Activated B cell treated with CpG ODN at 0.5 μM for 24 hours (primary cell): Measurements from ENCODE around the gene POU2AF3. TPM values are rescaled to one million over a fixed set of nuclear protein-coding genes. Genes with fewer than 3 reads are reported as not detected.

Source experiments
- ATAC-seq: fragments of 200-7000 bp; cut with Tn5 transposase; one replicate; pipeline ENCODE4 v1.10.0; 2021; ENCODE audit warnings: low read depth, mild to moderate bottlenecking, moderate library complexity
- CTCF ChIA-PET: fragments of 350-600 bp; sonication (Branson Sonifier 250); formaldehyde crosslinking; loops from one replicate; lab custom pipeline; 2021; ENCODE audit warnings: antibody characterized with exemption; lab: Charles Lee
- POLR2A ChIA-PET: fragments of 350-600 bp; sonication (Branson Sonifier 250); formaldehyde crosslinking; loops from one replicate; lab custom pipeline; 2021; ENCODE audit warnings: antibody characterized with exemption; lab: Charles Lee
- DNase-seq: peaks from one replicate; pipeline ENCODE4 v3.0.0; 2022
- H3K27ac Mint-ChIP-seq: one replicate; pipeline ENCODE4 v1.8.0; 2020; ENCODE audit warnings: mixed read lengths
- H3K27me3 Mint-ChIP-seq: one replicate; pipeline ENCODE4 v1.8.0; 2021; ENCODE audit warnings: mixed read lengths
- H3K36me3 Mint-ChIP-seq: one replicate; pipeline ENCODE4 v1.8.0; 2021; ENCODE audit warnings: low read depth, mixed read lengths
- H3K4me1 Mint-ChIP-seq: one replicate; pipeline ENCODE4 v1.8.0; 2021; ENCODE audit warnings: mixed read lengths
- H3K4me3 Mint-ChIP-seq: one replicate; pipeline ENCODE4 v1.8.0; 2020; ENCODE audit warnings: mild to moderate bottlenecking, mixed read lengths
- H3K9me3 Mint-ChIP-seq: one replicate; pipeline ENCODE4 v1.8.0; 2020; ENCODE audit warnings: mixed read lengths
- intact Hi-C: fragments of 100-400 bp; cut with micrococcal nuclease; formaldehyde crosslinking; loops from one replicate; pipeline ENCODE4 v1.15.1; 2024
- total RNA-seq: library from RNA; stranded (reverse); gene quantifications from 2 replicates; pipeline ENCODE4 v1.2.3, GENCODE V29; 2022
- TF ChIP-seq, protein P1 (sequence below): fragments of 200-600 bp; IDR thresholded peaks from one replicate; pipeline ENCODE4 v1.8.0; 2022; ENCODE audit warnings: antibody characterized with exemption, mild to moderate bottlenecking

The POU2AF3 gene
- total RNA-seq, 1 donor from 2014 or later = 0.82 TPM

- Mint-ChIP-seq H3K27ac (no peak overlapping the region), H3K4me3 (no peak overlapping the region), H3K36me3 (no peaks in the 10 kb centered on the region)
These were observed 25.9 kb upstream of the POU2AF3 start for GRCh38 chr11:111272420-111272819.

GRCh38 chr11:111282562-111283075 is 15.7 kb upstream of the POU2AF3 start:
- H3K27me3 Mint-ChIP-seq = no peaks in the 10 kb centered on the region
- H3K4me3 Mint-ChIP-seq = no peak overlapping the region
- no peaks in the 10 kb centered on the region for H3K36me3 Mint-ChIP-seq
- CTCF ChIA-PET = interaction anchor here (0.6 to 12.1 kb wide), 19 partner anchors 8 to 837 kb away, joined by 3 to 231 read pairs (median 4); partner anchors contain the start of genes POU2AF1 and PPP2R1B
- POLR2A ChIA-PET = interaction anchor here (0.7 to 2.1 kb wide), 5 partner anchors 30 to 146 kb away, joined by 3 to 13 read pairs (median 11); no protein-coding TSS in a partner anchor
- no peak overlapping the region for H3K27ac Mint-ChIP-seq
- TF ChIP-seq, protein P1, sequence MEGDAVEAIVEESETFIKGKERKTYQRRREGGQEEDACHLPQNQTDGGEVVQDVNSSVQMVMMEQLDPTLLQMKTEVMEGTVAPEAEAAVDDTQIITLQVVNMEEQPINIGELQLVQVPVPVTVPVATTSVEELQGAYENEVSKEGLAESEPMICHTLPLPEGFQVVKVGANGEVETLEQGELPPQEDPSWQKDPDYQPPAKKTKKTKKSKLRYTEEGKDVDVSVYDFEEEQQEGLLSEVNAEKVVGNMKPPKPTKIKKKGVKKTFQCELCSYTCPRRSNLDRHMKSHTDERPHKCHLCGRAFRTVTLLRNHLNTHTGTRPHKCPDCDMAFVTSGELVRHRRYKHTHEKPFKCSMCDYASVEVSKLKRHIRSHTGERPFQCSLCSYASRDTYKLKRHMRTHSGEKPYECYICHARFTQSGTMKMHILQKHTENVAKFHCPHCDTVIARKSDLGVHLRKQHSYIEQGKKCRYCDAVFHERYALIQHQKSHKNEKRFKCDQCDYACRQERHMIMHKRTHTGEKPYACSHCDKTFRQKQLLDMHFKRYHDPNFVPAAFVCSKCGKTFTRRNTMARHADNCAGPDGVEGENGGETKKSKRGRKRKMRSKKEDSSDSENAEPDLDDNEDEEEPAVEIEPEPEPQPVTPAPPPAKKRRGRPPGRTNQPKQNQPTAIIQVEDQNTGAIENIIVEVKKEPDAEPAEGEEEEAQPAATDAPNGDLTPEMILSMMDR = no peak
- intact Hi-C loops = loop anchor here (1.0 to 5.0 kb wide), 10 partner anchors 65 to 834 kb away; no protein-coding TSS in a partner anchor
- no peaks in the 10 kb centered on the region for H3K9me3 Mint-ChIP-seq
- DNase-seq (no peak), ATAC-seq (no peak)
- peaks cover 13% of the 10 kb centered on the region for H3K4me1 Mint-ChIP-seq

More at GRCh38 chr11:111272420-111272819, 25.9 kb upstream of the POU2AF3 start:
- DNase-seq = no peak
- CTCF ChIA-PET = interaction anchor here (0.9 to 1.3 kb wide), 2 partner anchors 14 to 151 kb away, joined by 3 read pairs; no protein-coding TSS in a partner anchor
- no peak for ATAC-seq
- Mint-ChIP-seq H3K9me3 (no peaks in the 10 kb centered on the region), H3K27me3 (no peaks in the 10 kb centered on the region), H3K4me1 (peaks cover 14% of the 10 kb centered on the region)
- POLR2A ChIA-PET = no interaction called here
- TF ChIP-seq, protein P1 = no peak
- intact Hi-C loops = no loop called here

DNA sequence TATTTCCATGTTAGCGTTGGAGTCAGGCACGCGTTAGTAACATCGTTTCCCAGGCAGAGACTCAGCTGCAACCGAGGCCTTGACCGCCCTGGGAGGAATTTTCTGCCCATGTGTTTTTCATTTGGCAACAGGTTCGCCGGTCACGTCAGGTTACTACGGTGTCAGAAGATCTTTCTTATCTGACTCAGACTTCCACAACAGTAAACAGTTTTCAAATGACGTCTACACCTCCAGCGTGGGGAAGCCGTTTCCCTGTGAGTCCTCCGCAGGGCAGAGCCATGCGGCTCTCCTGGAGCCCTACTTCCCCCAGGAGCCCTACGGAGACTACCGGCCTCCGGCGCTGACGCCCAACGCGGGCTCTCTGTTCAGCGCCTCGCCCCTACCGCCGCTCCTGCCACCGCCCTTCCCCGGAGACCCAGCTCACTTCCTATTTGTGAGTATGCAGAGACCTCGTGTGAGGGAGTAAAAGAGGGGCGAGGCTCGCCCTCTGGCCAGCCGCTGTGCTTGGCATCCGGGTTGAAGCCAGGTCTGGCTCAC is 14.3 kb upstream of the POU2AF3 start:
- no peak for DNase-seq
- no peaks in the 10 kb centered on the region for H3K36me3 Mint-ChIP-seq
- H3K27me3 Mint-ChIP-seq = no peaks in the 10 kb centered on the region
- CTCF ChIA-PET = interaction anchor here (0.6 to 12.1 kb wide), 13 partner anchors 9 to 849 kb away, joined by 3 to 231 read pairs (median 5); partner anchors contain the start of gene POU2AF1
- TF ChIP-seq, protein P1 = no peak
- POLR2A ChIA-PET = interaction anchor here (0.7 to 2.1 kb wide), 5 partner anchors 93 to 145 kb away, joined by 3 to 12 read pairs (median 4); partner anchors contain the start of gene POU2AF1
- no peak overlapping the region for H3K27ac Mint-ChIP-seq
- peak overlapping the region; percentile 58 for H3K4me3 Mint-ChIP-seq
- intact Hi-C loops = loop anchor here (1.0 to 5.0 kb wide), 10 partner anchors 63 to 836 kb away; no protein-coding TSS in a partner anchor
- H3K9me3 Mint-ChIP-seq = no peaks in the 10 kb centered on the region
- peak; percentile 67 for ATAC-seq
- peaks cover 13% of the 10 kb centered on the region for H3K4me1 Mint-ChIP-seq

DNA sequence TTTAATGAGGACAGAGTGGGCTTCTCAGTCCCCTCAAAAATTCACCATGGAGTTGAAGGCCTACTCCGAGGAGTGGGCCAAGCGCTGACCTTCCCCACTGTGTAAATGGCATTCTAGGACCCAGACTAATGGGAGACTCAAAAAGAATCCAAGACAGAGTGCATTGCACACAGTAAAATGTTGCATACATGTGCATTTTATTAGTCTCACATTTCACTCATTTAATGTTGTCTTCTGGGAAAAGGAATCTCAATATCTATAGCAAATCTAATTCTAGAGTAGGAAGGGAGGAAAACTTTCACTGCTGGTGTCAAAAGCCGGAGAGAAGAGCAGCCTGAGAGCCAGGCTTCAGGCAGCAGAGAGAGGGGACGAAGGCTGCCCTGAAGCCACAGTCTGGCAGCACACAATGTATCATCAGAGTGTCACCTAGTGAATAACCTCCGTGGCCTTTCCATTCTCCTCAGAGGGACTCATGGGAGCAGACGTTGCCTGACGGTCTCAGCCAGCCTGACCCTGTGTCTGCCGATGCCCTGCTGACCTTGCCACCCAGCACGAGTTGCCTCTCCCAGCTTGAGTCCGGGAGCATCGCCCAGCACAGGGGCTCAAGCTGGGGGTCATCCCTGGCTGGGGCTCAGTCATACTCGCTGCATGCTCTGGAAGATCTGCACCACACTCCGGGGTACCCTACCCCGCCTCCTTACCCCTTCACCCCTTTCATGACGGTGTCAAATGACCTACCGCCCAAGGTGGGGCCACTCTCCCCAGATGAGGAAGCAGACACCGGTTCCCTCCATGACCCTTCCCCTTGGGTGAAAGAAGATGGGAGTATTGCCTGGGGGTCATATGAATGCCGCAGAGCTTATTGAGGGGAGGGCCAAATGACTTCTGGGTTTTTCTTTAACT is 12.9 kb upstream of the POU2AF3 start:
- POLR2A ChIA-PET = interaction anchor here (0.7 to 1.2 kb wide), 2 partner anchors 79 to 138 kb away, joined by 3 to 4 read pairs; no protein-coding TSS in a partner anchor
- H3K27ac Mint-ChIP-seq = no peak overlapping the region
- no peaks in the 10 kb centered on the region for H3K36me3 Mint-ChIP-seq
- H3K9me3 Mint-ChIP-seq = no peaks in the 10 kb centered on the region
- no peak overlapping the region for H3K4me3 Mint-ChIP-seq
- CTCF ChIA-PET = interaction anchor here (1.0 to 12.1 kb wide), 6 partner anchors 74 to 850 kb away, joined by 5 to 231 read pairs (median 28); no protein-coding TSS in a partner anchor
- DNase-seq (no peak), ATAC-seq (no peak)
- intact Hi-C loops = no loop called here
- TF ChIP-seq, protein P1 = no peak
- H3K4me1 Mint-ChIP-seq = peaks cover 13% of the 10 kb centered on the region
- no peaks in the 10 kb centered on the region for H3K27me3 Mint-ChIP-seq
